ENCODE results near the gene LAMA4.
"Not testable (repeated sequence)": the region's sequence is repeated elsewhere in the genome, so short reads cannot be mapped to it uniquely, and the experiment has no call there.

The LAMA4 gene

DNA sequence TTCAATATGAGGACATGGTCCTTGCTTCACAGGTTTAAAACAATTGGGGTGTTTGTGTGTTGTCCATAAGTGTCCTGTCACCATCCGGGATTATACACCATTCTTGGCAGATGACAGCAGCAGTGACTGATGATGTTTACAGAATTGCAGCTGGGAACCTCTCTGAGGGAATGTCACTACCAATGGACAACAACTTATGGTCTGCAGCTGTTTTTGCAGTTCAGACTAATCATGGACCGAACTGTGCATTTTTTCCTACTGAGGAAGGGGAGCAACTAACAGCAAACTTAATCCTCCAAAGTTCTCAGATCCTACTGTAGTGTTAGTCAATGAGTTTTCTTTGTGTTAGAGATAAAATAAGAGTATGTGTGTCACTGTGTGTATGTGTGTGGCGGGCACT lies 140.9 kb downstream of the LAMA4 start:
- Histone ChIP-seq H2AK5ac (ENCODE audit: low read depth, low read length) (no peak overlapping the region), H2BK5ac (ENCODE audit: low read length) (no peak overlapping the region), H3K14ac (ENCODE audit: low read length) (no peak overlapping the region), H3K9me3 (replicated peaks in 1 of 2; ENCODE audit: control insufficient read depth in 2 of 2, insufficient read depth in 1 of 2, low read depth in 1 of 2, low read length in 2 of 2) (no peaks in the 10 kb centered on the region), H2BK12ac (ENCODE audit: low read length) (no peak overlapping the region), H2AFZ (ENCODE audit: low read length) (no peak overlapping the region), H2BK15ac (ENCODE audit: low read length) (no peak overlapping the region), H3K9ac (ENCODE audit: low read depth, low read length, poor library complexity) (no peak overlapping the region), H3K27ac (replicated peaks; ENCODE audit: low read length) (no peak overlapping the region), H4K8ac (ENCODE audit: low read depth, low read length) (no peak overlapping the region), H3K4me3 (ENCODE audit: low read length in 2 of 2) (no peak overlapping the region), H4K91ac (ENCODE audit: low read depth, low read length, poor library complexity) (no peak overlapping the region), H3K4me1 (ENCODE audit: control insufficient read depth in 2 of 2, insufficient read depth in 1 of 2, low read depth in 1 of 2, low read length in 2 of 2) (peaks cover 3 to 7% of the 10 kb centered on the region in 2 donors), H3K23ac (ENCODE audit: low read depth, low read length, poor library complexity) (no peak overlapping the region), H3K79me1 (ENCODE audit: low read depth, low read length) (no peaks in the 10 kb centered on the region), H2BK120ac (ENCODE audit: low read depth, low read length) (no peak overlapping the region), H3K4me2 (ENCODE audit: insufficient read depth, low read length, poor library complexity, severe bottlenecking) (no peak overlapping the region), H3K27me3 (ENCODE audit: control insufficient read depth in 3 of 3, insufficient read depth in 3 of 3, low read depth in 1 of 3, low read length in 3 of 3) (no peaks in the 10 kb centered on the region), H3K4ac (ENCODE audit: low read length) (no peak overlapping the region), H3K36me3 (replicated peaks in 1 of 2; ENCODE audit: control insufficient read depth in 2 of 2, insufficient read depth in 2 of 2, low read length in 2 of 2) (no peaks in the 10 kb centered on the region), H3K18ac (ENCODE audit: low read length) (no peak overlapping the region)
- no peak for DNase-seq (ENCODE audit: low spot score)
- WGBS, 2 donors (ENCODE audit: extremely low coverage in 2 of 2, insufficient read length in 2 of 2, insufficient replicate concordance in 1 of 2) = no CpG with 5 or more reads among the region's 3 CpGs

DNA sequence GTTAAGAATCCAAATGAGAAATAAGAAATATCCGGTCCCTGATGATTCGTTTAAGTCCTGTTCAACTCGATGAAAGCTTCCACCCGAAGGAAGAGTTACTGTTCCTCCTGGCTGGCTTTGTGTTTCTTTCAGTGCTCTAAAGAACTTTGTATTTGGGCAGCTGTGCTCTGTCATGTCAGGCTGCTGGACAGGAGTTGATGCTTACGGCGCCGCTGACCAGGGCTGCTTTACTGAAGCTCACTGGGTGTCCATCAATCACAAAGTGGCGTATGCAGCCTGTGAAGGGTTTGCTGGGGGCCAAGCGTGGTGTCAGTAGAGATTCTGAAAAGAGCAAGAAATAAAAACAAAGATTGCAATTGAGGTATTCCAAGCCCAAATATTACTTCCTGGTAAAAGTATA lies 145.1 kb downstream of the LAMA4 start:
- H3K14ac ChIP-seq (ENCODE audit: low read length) = no peak overlapping the region
- no peak overlapping the region for H2BK15ac ChIP-seq (ENCODE audit: low read length)
- H3K9me3 ChIP-seq (replicated peaks in 1 of 2; ENCODE audit: control insufficient read depth in 2 of 2, insufficient read depth in 1 of 2, low read depth in 1 of 2, low read length in 2 of 2) = no peaks in the 10 kb centered on the region
- H4K91ac ChIP-seq (ENCODE audit: low read depth, low read length, poor library complexity) = no peak overlapping the region
- H3K4me2 ChIP-seq (ENCODE audit: insufficient read depth, low read length, poor library complexity, severe bottlenecking) = no peak overlapping the region
- H2AFZ ChIP-seq (ENCODE audit: low read length) = peak overlapping the region; percentile 84
- no peak overlapping the region for H3K27ac ChIP-seq (replicated peaks; ENCODE audit: low read length)
- no peak overlapping the region for H2BK120ac ChIP-seq (ENCODE audit: low read depth, low read length)
- no peak overlapping the region for H2AK5ac ChIP-seq (ENCODE audit: low read depth, low read length)
- WGBS, 2 donors (ENCODE audit: extremely low coverage in 2 of 2, insufficient read length in 2 of 2, insufficient replicate concordance in 1 of 2) = no CpG with 5 or more reads among the region's 9 CpGs
- peak overlapping the region in 1 of 2 donors; percentile 28 for H3K4me3 ChIP-seq (ENCODE audit: low read length in 2 of 2)
- DNase-seq (ENCODE audit: low spot score) = peak; percentile 24
- H3K4ac ChIP-seq (ENCODE audit: low read length) = no peak overlapping the region
- H3K36me3 ChIP-seq (replicated peaks in 1 of 2; ENCODE audit: control insufficient read depth in 2 of 2, insufficient read depth in 2 of 2, low read length in 2 of 2) = no peaks in the 10 kb centered on the region
- H3K79me1 ChIP-seq (ENCODE audit: low read depth, low read length) = no peaks in the 10 kb centered on the region
- H3K9ac ChIP-seq (ENCODE audit: low read depth, low read length, poor library complexity) = no peak overlapping the region
- no peak overlapping the region for H3K23ac ChIP-seq (ENCODE audit: low read depth, low read length, poor library complexity)
- no peak overlapping the region for H2BK12ac ChIP-seq (ENCODE audit: low read length)
- no peak overlapping the region for H2BK5ac ChIP-seq (ENCODE audit: low read length)
- peaks cover 2 to 7% of the 10 kb centered on the region in 2 donors for H3K4me1 ChIP-seq (ENCODE audit: control insufficient read depth in 2 of 2, insufficient read depth in 1 of 2, low read depth in 1 of 2, low read length in 2 of 2)
- H3K27me3 ChIP-seq (ENCODE audit: control insufficient read depth in 3 of 3, insufficient read depth in 3 of 3, low read depth in 1 of 3, low read length in 3 of 3) = no peaks in the 10 kb centered on the region
- no peak overlapping the region for H3K18ac ChIP-seq (ENCODE audit: low read length)
- no peak overlapping the region for H4K8ac ChIP-seq (ENCODE audit: low read depth, low read length)

DNA sequence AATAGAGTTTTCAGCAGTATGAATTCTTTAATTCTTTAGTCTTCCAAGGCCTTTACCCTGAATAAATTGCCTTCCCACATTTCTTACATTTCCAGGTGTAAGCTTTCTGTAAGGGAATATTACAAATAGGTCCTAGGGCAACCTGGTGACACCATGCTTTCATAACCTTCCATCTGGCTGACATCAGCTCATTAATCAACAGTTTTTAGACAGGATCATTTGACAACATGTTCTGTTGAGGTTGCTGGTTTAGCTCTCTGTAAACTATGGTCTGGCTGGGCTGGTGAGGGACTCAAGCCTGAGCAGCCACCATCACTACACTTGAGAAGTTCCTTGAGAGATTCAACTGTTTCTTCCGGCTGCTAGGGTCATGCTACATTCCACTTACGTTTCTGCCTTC lies 147.8 kb downstream of the LAMA4 start:
- Histone ChIP-seq H3K4ac (ENCODE audit: low read length) (no peak overlapping the region), H3K18ac (ENCODE audit: low read length) (no peak overlapping the region), H3K4me1 (ENCODE audit: control insufficient read depth in 2 of 2, insufficient read depth in 1 of 2, low read depth in 1 of 2, low read length in 2 of 2) (peaks cover 0 to 7% of the 10 kb centered on the region in 2 donors), H3K9me3 (replicated peaks in 1 of 2; ENCODE audit: control insufficient read depth in 2 of 2, insufficient read depth in 1 of 2, low read depth in 1 of 2, low read length in 2 of 2) (no peaks in the 10 kb centered on the region), H2BK15ac (ENCODE audit: low read length) (no peak overlapping the region), H2BK5ac (ENCODE audit: low read length) (no peak overlapping the region), H2BK12ac (ENCODE audit: low read length) (no peak overlapping the region), H3K14ac (ENCODE audit: low read length) (no peak overlapping the region), H3K4me3 (ENCODE audit: low read length in 2 of 2) (no peak overlapping the region), H3K4me2 (ENCODE audit: insufficient read depth, low read length, poor library complexity, severe bottlenecking) (no peak overlapping the region), H3K23ac (ENCODE audit: low read depth, low read length, poor library complexity) (no peak overlapping the region), H3K36me3 (replicated peaks in 1 of 2; ENCODE audit: control insufficient read depth in 2 of 2, insufficient read depth in 2 of 2, low read length in 2 of 2) (no peaks in the 10 kb centered on the region), H2AFZ (ENCODE audit: low read length) (no peak overlapping the region), H3K27ac (replicated peaks; ENCODE audit: low read length) (no peak overlapping the region), H3K9ac (ENCODE audit: low read depth, low read length, poor library complexity) (no peak overlapping the region), H2AK5ac (ENCODE audit: low read depth, low read length) (no peak overlapping the region), H3K27me3 (ENCODE audit: control insufficient read depth in 3 of 3, insufficient read depth in 3 of 3, low read depth in 1 of 3, low read length in 3 of 3) (no peaks in the 10 kb centered on the region), H3K79me1 (ENCODE audit: low read depth, low read length) (no peaks in the 10 kb centered on the region), H4K8ac (ENCODE audit: low read depth, low read length) (no peak overlapping the region), H2BK120ac (ENCODE audit: low read depth, low read length) (no peak overlapping the region), H4K91ac (ENCODE audit: low read depth, low read length, poor library complexity) (no peak overlapping the region)
- no peak for DNase-seq (ENCODE audit: low spot score)
- WGBS, 2 donors (ENCODE audit: extremely low coverage in 2 of 2, insufficient read length in 2 of 2, insufficient replicate concordance in 1 of 2) = no CpG with 5 or more reads among the region's 2 CpGs

DNA sequence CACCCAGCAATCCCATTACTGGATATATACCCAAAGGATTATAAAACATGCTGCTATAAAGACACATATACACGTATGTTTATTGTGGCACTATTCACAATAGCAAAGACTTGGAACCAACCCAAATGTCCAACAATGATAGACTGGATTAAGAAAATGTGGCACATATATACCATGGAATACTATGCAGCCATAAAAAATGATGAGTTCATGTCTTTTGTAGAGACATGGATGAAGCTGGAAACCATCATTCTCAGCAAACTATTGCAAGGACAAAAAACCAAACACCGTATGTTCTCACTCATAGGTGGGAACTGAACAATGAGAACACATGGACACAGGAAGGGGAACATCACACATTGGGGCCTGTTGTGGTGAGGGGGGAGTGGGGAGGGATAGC lies 148.3 kb downstream of the LAMA4 start:
- H2BK15ac ChIP-seq (ENCODE audit: low read length); H4K91ac ChIP-seq (ENCODE audit: low read depth, low read length, poor library complexity); H2AK5ac ChIP-seq (ENCODE audit: low read depth, low read length); H3K36me3 ChIP-seq (replicated peaks in 1 of 2; ENCODE audit: control insufficient read depth in 2 of 2, insufficient read depth in 2 of 2, low read length in 2 of 2); H3K23ac ChIP-seq (ENCODE audit: low read depth, low read length, poor library complexity); H3K79me1 ChIP-seq (ENCODE audit: low read depth, low read length); H2BK5ac ChIP-seq (ENCODE audit: low read length); H3K9ac ChIP-seq (ENCODE audit: low read depth, low read length, poor library complexity); H3K9me3 ChIP-seq (replicated peaks in 1 of 2; ENCODE audit: control insufficient read depth in 2 of 2, insufficient read depth in 1 of 2, low read depth in 1 of 2, low read length in 2 of 2); H3K4me1 ChIP-seq (ENCODE audit: control insufficient read depth in 2 of 2, insufficient read depth in 1 of 2, low read depth in 1 of 2, low read length in 2 of 2); H3K4ac ChIP-seq (ENCODE audit: low read length); H3K14ac ChIP-seq (ENCODE audit: low read length); H4K8ac ChIP-seq (ENCODE audit: low read depth, low read length); H2AFZ ChIP-seq (ENCODE audit: low read length); H2BK120ac ChIP-seq (ENCODE audit: low read depth, low read length); H3K4me2 ChIP-seq (ENCODE audit: insufficient read depth, low read length, poor library complexity, severe bottlenecking); H3K27ac ChIP-seq (replicated peaks; ENCODE audit: low read length); DNase-seq (ENCODE audit: low spot score); H2BK12ac ChIP-seq (ENCODE audit: low read length); H3K27me3 ChIP-seq (ENCODE audit: control insufficient read depth in 3 of 3, insufficient read depth in 3 of 3, low read depth in 1 of 3, low read length in 3 of 3); H3K18ac ChIP-seq (ENCODE audit: low read length); H3K4me3 ChIP-seq (ENCODE audit: low read length in 2 of 2): not testable (repeated sequence)
- no CpG with 5 or more reads among the region's 2 CpGs for WGBS, 2 donors (ENCODE audit: extremely low coverage in 2 of 2, insufficient read length in 2 of 2, insufficient replicate concordance in 1 of 2)

Measured in neuronal stem cell (in vitro differentiated cells).